Large intestine (tissue), 3 donors: Measurements from ENCODE around the gene FBXL2. TPM values are rescaled to one million over a fixed set of nuclear protein-coding genes. Genes with fewer than 3 reads are reported as not detected.

Experiments
- DNase-seq, 2 donors: peaks; one replicate each; pipeline versions ENCODE4 v3.0.0 to v3.0.0-alpha.2; 2013
- H3K27ac ChIP-seq: one replicate; pipeline ENCODE4 v1.5.1; 2013; ENCODE audit warnings: low read length
- H3K27me3 ChIP-seq: 2 replicates; pipeline ENCODE4 v1.6.1; 2013; ENCODE audit warnings: low read length; ENCODE audit not compliant: control insufficient read depth, insufficient read depth
- H3K36me3 ChIP-seq: 2 replicates; pipeline ENCODE4 v1.6.1; 2013; ENCODE audit warnings: low read length; ENCODE audit not compliant: control insufficient read depth, insufficient read depth
- H3K4me1 ChIP-seq: one replicate; pipeline ENCODE4 v1.6.1; 2013; ENCODE audit warnings: low read length; ENCODE audit not compliant: control insufficient read depth, insufficient read depth
- H3K4me3 ChIP-seq: one replicate; pipeline ENCODE4 v1.5.1; 2013; ENCODE audit warnings: low read length
- H3K9me3 ChIP-seq: one replicate; pipeline ENCODE4 v1.6.1; 2013; ENCODE audit warnings: mild to moderate bottlenecking, low read depth, low read length, moderate library complexity; ENCODE audit not compliant: control insufficient read depth
- WGBS: methylation state at CpG from one replicate; pipeline ENCODE4 v1.1.5; 2013; ENCODE audit warnings: low lambda C conversion rate; ENCODE audit not compliant: insufficient coverage; 5-methylcytosine and 5-hydroxymethylcytosine counted together
- polyA plus RNA-seq: library from polyadenylated mRNA; unstranded; fragments of 120-200 nt; gene quantifications from one replicate; pipeline ENCODE4 v1.2.1, GENCODE V29; 2013

The FBXL2 gene
- polyA plus RNA-seq, 1 donor, result 27.7 TPM

DNA sequence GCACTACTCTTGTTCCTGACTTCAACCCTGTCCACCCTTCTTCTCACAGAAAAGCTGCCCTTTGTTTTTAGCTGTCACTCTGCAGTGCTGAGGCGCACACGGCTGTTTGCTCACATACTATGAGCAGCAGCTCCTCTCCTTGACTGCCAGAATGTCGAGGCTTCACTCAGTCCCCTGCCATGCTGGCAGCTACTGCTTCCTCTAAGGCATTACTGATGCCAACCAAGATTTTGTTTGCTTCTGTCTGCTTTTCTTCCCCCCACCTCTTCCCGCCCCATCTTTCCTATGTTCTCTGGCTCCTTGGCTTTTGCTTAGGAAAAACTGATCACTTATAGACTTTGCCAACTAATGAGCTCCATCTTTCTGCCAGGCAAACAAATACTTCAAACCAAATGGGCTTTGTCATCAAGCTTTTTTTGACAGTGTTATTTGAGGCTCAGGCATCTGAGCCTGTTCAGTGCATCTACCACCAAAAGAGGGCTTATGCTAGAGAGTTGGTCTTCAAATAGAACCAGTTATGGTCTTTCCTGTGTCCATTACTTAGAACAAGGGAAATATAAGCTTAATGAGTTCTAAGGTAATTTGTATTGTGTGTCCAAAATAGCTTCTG, 81.0 kb downstream of the FBXL2 start:
- Histone ChIP-seq H3K9me3 (no peaks in the 10 kb centered on the region), H3K4me1 (peaks cover 16% of the 10 kb centered on the region), H3K4me3 (no peak overlapping the region), H3K36me3 (no peaks in the 10 kb centered on the region), H3K27me3 (no peaks in the 10 kb centered on the region), H3K27ac (no peak overlapping the region)
- no CpG with 5 or more reads among the region's 4 CpGs for WGBS
- no peak for DNase-seq

DNA sequence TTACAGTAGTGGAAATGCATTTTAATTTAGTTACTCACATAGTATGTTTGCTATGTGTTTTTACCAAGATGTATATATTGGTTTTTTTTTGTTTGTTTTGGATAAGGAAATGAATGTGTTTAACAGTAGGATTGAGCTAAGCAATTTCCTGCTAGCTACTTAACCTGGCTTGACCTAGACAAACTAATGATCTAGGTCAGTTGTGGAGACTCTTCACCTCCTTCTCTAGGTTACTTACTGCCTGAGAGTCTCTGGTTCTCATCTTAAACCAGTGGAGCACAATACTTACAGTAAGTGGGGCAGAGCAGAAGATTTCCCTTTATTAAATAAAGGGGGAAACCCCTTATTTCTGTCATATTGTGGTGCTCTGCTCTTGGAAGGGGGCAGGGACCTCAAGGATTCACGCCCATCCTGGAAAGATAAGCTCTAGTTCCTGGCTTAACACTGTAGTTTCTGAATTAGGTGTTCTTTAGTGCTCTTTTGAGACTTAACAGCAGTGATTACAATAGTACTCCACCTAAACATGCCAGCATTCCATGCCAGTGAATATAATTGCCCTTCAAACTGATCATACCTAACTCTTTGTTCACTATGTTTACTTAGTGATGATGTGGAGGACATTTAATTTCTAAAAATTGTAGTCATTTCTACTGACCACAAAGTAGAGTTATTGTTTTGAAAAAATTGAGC, 83.0 kb downstream of the FBXL2 start:
- peak in 1 of 2 donors; percentile 43 for DNase-seq
- Histone ChIP-seq H3K27me3 (no peaks in the 10 kb centered on the region), H3K4me3 (no peak overlapping the region), H3K4me1 (peaks cover 11% of the 10 kb centered on the region), H3K9me3 (no peaks in the 10 kb centered on the region), H3K27ac (no peak overlapping the region), H3K36me3 (no peaks in the 10 kb centered on the region)
- no CpG with 5 or more reads among the region's 1 CpG for WGBS

DNA sequence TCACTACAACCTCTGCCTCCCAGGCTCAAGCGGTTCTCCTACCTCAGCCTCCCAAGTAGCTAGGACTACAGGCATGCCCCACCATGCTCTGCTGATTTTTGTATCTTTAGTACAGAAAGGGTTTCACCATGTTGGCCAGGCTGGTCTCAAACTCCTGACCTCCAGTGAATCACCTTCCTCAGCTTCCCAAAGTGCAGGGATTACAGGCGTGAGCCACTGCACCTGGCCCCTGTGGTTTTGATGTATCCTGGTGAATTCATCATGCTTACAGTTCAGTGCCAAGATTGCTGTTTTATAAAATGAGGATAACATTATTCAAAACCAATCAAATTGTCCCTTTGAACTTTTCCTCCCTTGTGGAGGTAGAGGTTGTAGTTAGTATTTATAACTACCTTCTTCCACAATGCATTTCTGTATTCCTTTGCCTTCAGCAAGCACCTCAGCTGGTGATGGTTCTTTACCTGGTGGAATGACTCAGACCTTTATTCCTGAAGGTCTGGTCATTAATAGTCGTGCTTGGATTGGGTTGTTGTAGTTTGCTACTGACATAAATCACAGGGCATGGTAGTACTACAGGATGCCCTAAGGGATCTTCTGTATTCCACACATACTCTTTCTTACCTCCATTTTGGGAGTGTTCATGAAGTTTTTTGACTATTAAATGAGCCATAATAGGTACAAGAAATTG, 86.0 kb downstream of the FBXL2 start:
- Histone ChIP-seq H3K4me3 (no peak overlapping the region), H3K36me3 (peaks cover 4% of the 10 kb centered on the region), H3K9me3 (no peaks in the 10 kb centered on the region), H3K4me1 (peaks cover 4% of the 10 kb centered on the region), H3K27ac (no peak overlapping the region), H3K27me3 (no peaks in the 10 kb centered on the region)
- DNase-seq, result no peak
- WGBS, result no CpG with 5 or more reads among the region's 3 CpGs

DNA sequence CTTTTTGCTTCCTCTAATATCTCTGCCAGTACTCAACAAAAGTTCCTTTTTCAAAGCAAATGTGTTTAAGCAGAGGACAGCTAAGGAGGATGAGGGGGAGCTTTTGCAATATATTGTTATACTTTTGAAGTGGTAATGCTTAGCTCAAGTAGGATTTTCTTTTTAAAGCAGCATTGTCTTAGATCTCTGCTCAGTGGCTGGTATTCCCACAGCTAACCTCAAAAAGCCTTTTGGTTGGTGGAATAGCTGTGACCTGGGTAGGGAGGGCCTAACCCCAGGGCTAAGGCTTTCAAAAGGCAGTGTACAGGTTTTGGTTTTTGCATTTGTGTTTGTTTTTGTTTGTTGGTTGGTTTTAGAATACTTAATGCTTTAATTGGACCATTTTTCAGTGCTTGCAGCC, 86.8 kb downstream of the FBXL2 start:
- DNase-seq, result no peak
- Histone ChIP-seq H3K36me3 (peaks cover 4% of the 10 kb centered on the region), H3K4me3 (no peak overlapping the region), H3K27me3 (no peaks in the 10 kb centered on the region), H3K4me1 (peaks cover 4% of the 10 kb centered on the region), H3K27ac (no peak overlapping the region), H3K9me3 (no peaks in the 10 kb centered on the region)

DNA sequence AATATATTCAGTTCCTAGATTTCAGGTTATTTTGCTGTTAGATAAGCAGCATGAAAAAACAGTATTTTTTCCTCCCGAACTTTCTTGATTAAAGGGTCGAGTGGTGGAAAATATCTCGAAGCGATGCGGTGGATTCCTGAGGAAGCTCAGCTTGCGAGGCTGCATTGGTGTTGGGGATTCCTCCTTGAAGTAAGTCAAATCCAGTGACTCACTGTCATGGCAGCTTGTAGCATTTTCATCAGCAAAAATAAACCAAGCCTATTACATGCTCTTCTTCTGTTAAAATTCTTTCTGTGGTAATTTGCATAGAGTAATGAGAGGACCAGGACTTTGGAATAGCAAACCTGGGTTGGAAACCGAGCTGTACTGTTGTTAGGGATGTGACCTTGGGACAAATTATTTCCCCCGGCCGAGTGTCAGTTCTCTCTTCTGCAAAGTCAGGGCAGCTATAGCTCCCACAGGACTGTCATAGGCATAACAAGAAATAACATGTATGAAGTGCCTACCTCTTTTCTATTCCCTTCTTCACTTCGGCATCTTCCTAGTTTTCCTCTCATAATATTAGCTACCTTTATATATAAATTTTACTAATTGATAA, 87.4 kb downstream of the FBXL2 start:
- H3K9me3 ChIP-seq, result no peaks in the 10 kb centered on the region
- no peak for DNase-seq
- no peak overlapping the region for H3K27ac ChIP-seq
- H3K4me3 ChIP-seq, result no peak overlapping the region
- WGBS, result 96% methylated on average over 3 of the region's 10 CpGs
- H3K4me1 ChIP-seq, result peaks cover 4% of the 10 kb centered on the region
- no peaks in the 10 kb centered on the region for H3K27me3 ChIP-seq
- H3K36me3 ChIP-seq, result peaks cover 4% of the 10 kb centered on the region

DNA sequence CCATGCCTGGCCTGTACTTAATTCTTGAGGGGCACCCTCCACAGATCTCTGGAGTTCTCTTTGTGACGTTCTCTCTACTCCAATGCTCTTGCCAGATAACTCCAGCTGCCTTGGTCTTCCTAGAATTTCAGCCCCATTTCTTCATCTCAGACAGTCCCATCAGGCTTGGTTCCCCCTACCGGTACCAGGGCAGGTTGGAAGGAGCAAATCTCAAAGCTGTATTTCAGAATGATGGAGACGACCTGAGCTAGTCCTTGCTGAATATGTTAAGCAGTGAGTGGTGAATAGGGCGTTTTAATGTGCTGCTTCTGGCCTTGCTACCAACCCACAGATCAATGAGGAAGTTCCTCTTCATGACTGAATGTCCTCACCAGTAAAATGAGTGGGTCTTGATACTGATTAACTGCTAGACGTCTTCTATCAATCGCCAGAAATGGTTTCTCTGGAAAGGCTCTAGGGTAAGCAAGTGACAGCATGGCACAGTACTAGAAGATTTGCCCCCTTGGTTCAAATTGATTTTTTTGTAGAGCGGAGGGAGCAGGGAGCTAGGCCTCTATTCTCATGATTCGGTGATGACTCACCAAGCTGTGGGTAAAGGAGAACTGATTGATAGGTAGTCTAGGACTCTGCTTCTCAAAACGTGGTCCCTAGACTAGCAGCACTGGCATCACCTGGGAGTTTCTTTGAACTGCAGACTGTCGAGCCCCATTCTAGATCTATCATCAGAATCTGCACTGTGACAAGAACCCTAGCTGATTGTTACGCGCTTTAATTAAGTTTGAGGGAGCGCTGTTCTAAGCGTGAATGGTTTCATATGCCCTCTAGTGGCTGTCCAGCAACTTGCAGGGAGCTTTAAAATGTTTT, 95.2 kb downstream of the FBXL2 start:
- no peak overlapping the region for H3K27ac ChIP-seq
- H3K9me3 ChIP-seq, result no peaks in the 10 kb centered on the region
- 33% methylated on average over 1 of the region's 14 CpGs for WGBS
- no peak overlapping the region for H3K4me3 ChIP-seq
- H3K4me1 ChIP-seq, result peaks cover 2% of the 10 kb centered on the region
- peaks cover 20% of the 10 kb centered on the region for H3K36me3 ChIP-seq
- H3K27me3 ChIP-seq, result no peaks in the 10 kb centered on the region
- peak in 1 of 2 donors; percentile 45 for DNase-seq

DNA sequence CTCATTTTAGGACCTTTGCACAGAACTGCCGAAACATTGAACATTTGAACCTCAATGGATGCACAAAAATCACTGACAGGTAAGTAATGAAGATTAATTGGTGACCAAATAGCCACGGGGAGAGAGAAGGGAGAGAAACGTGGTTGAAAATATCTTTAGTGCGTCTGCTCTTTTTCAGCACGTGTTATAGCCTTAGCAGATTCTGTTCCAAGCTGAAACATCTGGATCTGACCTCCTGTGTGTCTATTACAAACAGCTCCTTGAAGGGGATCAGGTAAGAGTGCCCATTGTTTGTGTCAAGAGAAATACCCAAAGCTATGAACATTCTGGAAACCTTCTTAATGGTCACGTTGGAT, 95.8 kb downstream of the FBXL2 start:
- H3K4me3 ChIP-seq, result no peak overlapping the region
- no peaks in the 10 kb centered on the region for H3K27me3 ChIP-seq
- DNase-seq, result no peak
- peaks cover 4% of the 10 kb centered on the region for H3K4me1 ChIP-seq
- peaks cover 25% of the 10 kb centered on the region for H3K36me3 ChIP-seq
- H3K27ac ChIP-seq, result no peak overlapping the region
- H3K9me3 ChIP-seq, result no peaks in the 10 kb centered on the region
- 54% methylated on average over 5 of the region's 6 CpGs for WGBS

DNA sequence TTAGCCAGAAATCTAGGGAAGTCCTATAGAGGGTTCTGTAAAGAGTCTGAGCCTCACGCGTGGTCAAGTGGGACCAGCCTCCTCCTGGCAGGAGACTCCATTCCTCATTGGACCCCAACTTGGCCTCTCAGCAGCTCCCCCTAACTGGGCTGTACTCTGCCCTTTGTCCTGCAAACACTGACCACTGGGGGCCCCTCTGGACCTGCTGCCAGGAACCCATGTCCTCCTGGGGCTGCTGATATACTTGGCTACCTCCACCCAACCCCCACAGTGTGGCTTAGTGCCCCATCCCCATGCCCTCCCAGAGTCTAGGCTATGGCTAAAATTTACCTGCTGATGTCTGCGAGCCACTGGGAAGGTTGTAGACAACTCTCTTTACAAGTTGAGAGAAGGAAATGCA, 100.2 kb downstream of the FBXL2 start:
- DNase-seq, result no peak
- H3K27me3 ChIP-seq, result no peaks in the 10 kb centered on the region
- H3K9me3 ChIP-seq, result no peaks in the 10 kb centered on the region
- H3K4me1 ChIP-seq, result peaks cover 4% of the 10 kb centered on the region
- H3K36me3 ChIP-seq, result peaks cover 36% of the 10 kb centered on the region
- no CpG with 5 or more reads among the region's 3 CpGs for WGBS
- no peak overlapping the region for H3K4me3 ChIP-seq
- H3K27ac ChIP-seq, result no peak overlapping the region

DNA sequence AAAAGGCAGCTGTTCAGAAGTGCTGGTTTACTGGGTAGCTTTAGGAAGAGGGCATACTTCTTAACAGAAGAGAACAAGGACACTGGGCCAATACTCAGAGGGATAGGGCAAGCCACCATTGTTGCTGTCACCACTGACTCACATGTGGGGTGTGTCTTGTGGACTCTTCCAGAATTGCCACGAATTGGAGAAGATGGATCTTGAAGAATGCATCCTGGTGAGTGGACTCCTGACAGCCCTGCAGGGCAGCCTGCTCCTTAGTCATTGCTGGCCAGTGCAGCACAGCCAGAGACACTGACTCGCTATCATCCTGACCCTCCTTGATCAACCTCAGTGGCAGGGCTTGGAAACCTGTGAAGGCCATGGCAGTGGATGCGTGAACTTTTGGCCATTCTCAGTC, 100.7 kb downstream of the FBXL2 start:
- no CpG with 5 or more reads among the region's 3 CpGs for whole genome bisulfite sequencing
- H3K4me3 ChIP-seq, result no peak overlapping the region
- peaks cover 41% of the 10 kb centered on the region for H3K36me3 ChIP-seq

DNA sequence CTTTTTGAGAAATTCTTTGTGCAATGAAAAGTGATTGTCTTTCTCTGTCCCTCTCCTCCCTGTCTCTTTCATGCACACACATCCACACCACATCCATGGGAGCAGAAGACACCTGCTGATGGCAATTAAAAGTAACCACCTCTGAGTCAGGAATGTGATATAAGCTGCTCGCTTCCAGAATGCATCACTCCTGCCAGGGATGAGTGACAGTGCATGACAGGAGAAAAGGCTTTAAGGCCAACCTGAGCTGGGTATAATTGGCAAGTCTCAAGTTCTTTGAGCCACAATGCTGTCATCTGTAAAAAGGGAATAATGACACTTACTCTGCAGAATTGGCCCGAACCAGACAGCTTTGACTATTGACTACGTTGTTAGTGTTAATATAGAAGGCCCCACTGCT, 103.4 kb downstream of the FBXL2 start:
- Histone ChIP-seq H3K4me3 (no peak overlapping the region), H3K27me3 (no peaks in the 10 kb centered on the region), H3K9me3 (no peaks in the 10 kb centered on the region), H3K36me3 (peaks cover 47% of the 10 kb centered on the region), H3K4me1 (peaks cover 4% of the 10 kb centered on the region), H3K27ac (no peak overlapping the region)
- DNase-seq, result no peak
- WGBS, result no CpG with 5 or more reads among the region's 3 CpGs

More for the DNA sequence above, 100.7 kb downstream of the FBXL2 start:
- Histone ChIP-seq H3K4me1 (peaks cover 4% of the 10 kb centered on the region), H3K27ac (no peak overlapping the region), H3K27me3 (no peaks in the 10 kb centered on the region), H3K9me3 (no peaks in the 10 kb centered on the region)
- DNase-seq, result no peak
